ENCODE measurements around the gene IL1RN. TPM values are rescaled to one million over a fixed set of nuclear protein-coding genes. Genes with fewer than 3 reads are reported as not detected.

IL1RN gene
- total and polyA plus RNA-seq, 3 experiments from 2014 or later = 1.2 to 2.3 TPM; not detected in 1

- no peak overlapping the region for H3K27ac Mint-ChIP-seq
- peaks cover 5 to 12% of the 10 kb centered on the region in 2 donors for H3K27me3 Mint-ChIP-seq
- Histone ChIP-seq H3K4me3 (ENCODE audit: low read length) (no peak overlapping the region), H3K36me3 (ENCODE audit: insufficient read depth, low read length) (no peaks in the 10 kb centered on the region), H3K9me3 (ENCODE audit: low read length) (no peaks in the 10 kb centered on the region), H3K4me1 (ENCODE audit: insufficient read depth, low read length) (no peaks in the 10 kb centered on the region), H3K27ac (ENCODE audit: low read depth, low read length) (no peak overlapping the region), H3K27me3 (ENCODE audit: insufficient read depth, low read length, poor library complexity, severe bottlenecking) (no peaks in the 10 kb centered on the region)
- H3K4me1 Mint-ChIP-seq = no peaks in the 10 kb centered on the region
- H3K36me3 Mint-ChIP-seq = peaks cover 0 to 9% (median 1%) of the 10 kb centered on the region in 3 donors
- CTCF ChIA-PET = interaction anchor here (1.0 to 1.5 kb wide), 2 partner anchors 25 to 31 kb away, joined by 3 read pairs; no protein-coding TSS in a partner anchor
- peaks cover 0 to 2% (median 0%) of the 10 kb centered on the region in 5 donors for H3K9me3 Mint-ChIP-seq
- DNase-seq = no peak
- no peak overlapping the region for H3K4me3 Mint-ChIP-seq
- POLR2A ChIA-PET = no interaction called here
Measured at GRCh38 chr2:113105047-113105785, 22.2 kb upstream of the IL1RN start.

- Histone ChIP-seq H3K4me3 (ENCODE audit: low read length) (no peak overlapping the region), H3K9me3 (ENCODE audit: low read length) (no peaks in the 10 kb centered on the region), H3K27me3 (ENCODE audit: insufficient read depth, low read length, poor library complexity, severe bottlenecking) (no peaks in the 10 kb centered on the region), H3K4me1 (ENCODE audit: insufficient read depth, low read length) (peaks cover 5% of the 10 kb centered on the region), H3K27ac (ENCODE audit: low read depth, low read length) (no peak overlapping the region), H3K36me3 (ENCODE audit: insufficient read depth, low read length) (no peaks in the 10 kb centered on the region)
- Mint-ChIP-seq H3K36me3 (peaks cover 0 to 1% (median 0%) of the 10 kb centered on the region in 3 donors), H3K9me3 (no peaks in the 10 kb centered on the region), H3K27me3 (peaks cover 5 to 19% of the 10 kb centered on the region in 2 donors), H3K4me3 (no peak overlapping the region), H3K4me1 (peaks cover 0 to 5% (median 4%) of the 10 kb centered on the region in 3 donors), H3K27ac (no peak overlapping the region)
- no peak for DNase-seq
- ChIA-PET CTCF (no interaction called here), POLR2A (no interaction called here)
Measured at GRCh38 chr2:113111121-113111520, 16.3 kb upstream of the IL1RN start.

- H3K27me3 Mint-ChIP-seq = peaks cover 6 to 18% of the 10 kb centered on the region in 2 donors
- POLR2A ChIA-PET = no interaction called here
- H3K27ac ChIP-seq (ENCODE audit: low read depth, low read length) = no peak overlapping the region
- no peaks in the 10 kb centered on the region for H3K36me3 ChIP-seq (ENCODE audit: insufficient read depth, low read length)
- no peaks in the 10 kb centered on the region for H3K9me3 ChIP-seq (ENCODE audit: low read length)
- no peak overlapping the region for H3K4me3 ChIP-seq (ENCODE audit: low read length)
- H3K4me3 Mint-ChIP-seq = no peak overlapping the region
- peaks cover 0 to 11% (median 8%) of the 10 kb centered on the region in 3 donors for H3K4me1 Mint-ChIP-seq
- DNase-seq = no peak
- no peaks in the 10 kb centered on the region for H3K9me3 Mint-ChIP-seq
- CTCF ChIA-PET = no interaction called here
- H3K4me1 ChIP-seq (ENCODE audit: insufficient read depth, low read length) = peaks cover 12% of the 10 kb centered on the region
- H3K36me3 Mint-ChIP-seq = peaks cover 0 to 1% (median 0%) of the 10 kb centered on the region in 3 donors
- H3K27me3 ChIP-seq (ENCODE audit: insufficient read depth, low read length, poor library complexity, severe bottlenecking) = no peaks in the 10 kb centered on the region
- no peak overlapping the region for H3K27ac Mint-ChIP-seq
Measured at GRCh38 chr2:113111823-113112287, 15.5 kb upstream of the IL1RN start.

GRCh38 chr2:113112441-113112840 lies 15.0 kb upstream of the IL1RN start:
- H3K4me1 ChIP-seq (ENCODE audit: insufficient read depth, low read length) = peaks cover 12% of the 10 kb centered on the region
- DNase-seq = no peak
- Mint-ChIP-seq H3K27ac (no peak overlapping the region), H3K36me3 (no peaks in the 10 kb centered on the region), H3K4me3 (no peak overlapping the region), H3K9me3 (no peaks in the 10 kb centered on the region), H3K27me3 (peaks cover 6 to 14% of the 10 kb centered on the region in 2 donors), H3K4me1 (peaks cover 0 to 11% (median 8%) of the 10 kb centered on the region in 3 donors)
- no peaks in the 10 kb centered on the region for H3K9me3 ChIP-seq (ENCODE audit: low read length)
- H3K4me3 ChIP-seq (ENCODE audit: low read length) = no peak overlapping the region
- ChIA-PET POLR2A (no interaction called here), CTCF (no interaction called here)
- H3K27ac ChIP-seq (ENCODE audit: low read depth, low read length) = no peak overlapping the region
- H3K36me3 ChIP-seq (ENCODE audit: insufficient read depth, low read length) = no peaks in the 10 kb centered on the region
- H3K27me3 ChIP-seq (ENCODE audit: insufficient read depth, low read length, poor library complexity, severe bottlenecking) = no peaks in the 10 kb centered on the region

GRCh38 chr2:113112871-113113270 lies 14.5 kb upstream of the IL1RN start:
- H3K36me3 Mint-ChIP-seq = no peaks in the 10 kb centered on the region
- Histone ChIP-seq H3K9me3 (ENCODE audit: low read length) (no peaks in the 10 kb centered on the region), H3K27ac (ENCODE audit: low read depth, low read length) (no peak overlapping the region), H3K36me3 (ENCODE audit: insufficient read depth, low read length) (no peaks in the 10 kb centered on the region), H3K4me1 (ENCODE audit: insufficient read depth, low read length) (peaks cover 12% of the 10 kb centered on the region), H3K4me3 (ENCODE audit: low read length) (no peak overlapping the region), H3K27me3 (ENCODE audit: insufficient read depth, low read length, poor library complexity, severe bottlenecking) (no peaks in the 10 kb centered on the region)
- H3K27ac Mint-ChIP-seq = no peak overlapping the region
- no peak overlapping the region for H3K4me3 Mint-ChIP-seq
- CTCF ChIA-PET = no interaction called here
- peaks cover 6 to 14% of the 10 kb centered on the region in 2 donors for H3K27me3 Mint-ChIP-seq
- peaks cover 0 to 11% (median 8%) of the 10 kb centered on the region in 3 donors for H3K4me1 Mint-ChIP-seq
- DNase-seq = no peak
- no peaks in the 10 kb centered on the region for H3K9me3 Mint-ChIP-seq
- POLR2A ChIA-PET = no interaction called here

GRCh38 chr2:113113807-113114206 lies 13.6 kb upstream of the IL1RN start:
- Histone ChIP-seq H3K4me3 (ENCODE audit: low read length) (no peak overlapping the region), H3K9me3 (ENCODE audit: low read length) (no peaks in the 10 kb centered on the region), H3K27me3 (ENCODE audit: insufficient read depth, low read length, poor library complexity, severe bottlenecking) (no peaks in the 10 kb centered on the region), H3K27ac (ENCODE audit: low read depth, low read length) (no peak overlapping the region), H3K4me1 (ENCODE audit: insufficient read depth, low read length) (peaks cover 12% of the 10 kb centered on the region), H3K36me3 (ENCODE audit: insufficient read depth, low read length) (no peaks in the 10 kb centered on the region)
- no peak overlapping the region for H3K27ac Mint-ChIP-seq
- CTCF ChIA-PET = no interaction called here
- no peak overlapping the region for H3K4me3 Mint-ChIP-seq
- no peaks in the 10 kb centered on the region for H3K36me3 Mint-ChIP-seq
- no peaks in the 10 kb centered on the region for H3K9me3 Mint-ChIP-seq
- peaks cover 0 to 11% (median 8%) of the 10 kb centered on the region in 3 donors for H3K4me1 Mint-ChIP-seq
- DNase-seq = no peak
- POLR2A ChIA-PET = no interaction called here
- H3K27me3 Mint-ChIP-seq = peaks cover 5 to 9% of the 10 kb centered on the region in 2 donors

DNA sequence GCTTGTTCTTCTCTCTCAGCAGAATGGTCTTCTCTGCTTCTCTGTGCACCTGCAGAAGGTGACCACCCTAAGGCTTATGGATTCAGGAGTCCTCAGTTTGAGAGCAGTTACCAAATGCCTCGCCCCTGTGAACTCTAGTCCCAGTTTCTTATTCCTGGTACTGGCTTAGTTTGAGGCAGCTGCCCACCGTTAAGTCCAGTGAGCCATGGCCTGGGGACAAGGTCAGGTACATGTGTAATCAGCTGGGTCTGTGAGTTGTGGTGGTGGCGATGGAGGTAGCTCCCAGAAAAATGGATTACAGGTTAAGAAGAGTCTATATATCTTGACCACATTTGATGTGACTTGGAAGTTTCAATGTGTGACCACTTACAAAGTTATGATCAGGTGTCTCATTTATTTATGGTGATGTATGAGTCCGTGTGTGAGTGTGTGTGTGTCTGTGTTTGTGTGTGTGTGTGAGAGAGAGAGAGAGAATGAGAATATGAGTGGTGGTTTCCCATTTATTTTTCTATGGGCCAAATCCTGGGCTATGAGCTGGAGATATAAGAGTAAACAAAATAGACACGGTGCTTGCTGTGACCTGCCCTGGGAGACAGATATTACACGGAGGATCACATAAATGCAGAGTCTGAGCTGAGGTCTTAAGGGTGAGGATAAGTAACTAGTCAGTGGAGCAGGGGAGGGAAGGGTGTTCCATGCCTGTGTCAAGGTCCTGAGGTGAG lies 13.0 kb upstream of the IL1RN start:
- Histone ChIP-seq H3K27ac (ENCODE audit: low read depth, low read length) (no peak overlapping the region), H3K9me3 (ENCODE audit: low read length) (no peaks in the 10 kb centered on the region), H3K27me3 (ENCODE audit: insufficient read depth, low read length, poor library complexity, severe bottlenecking) (no peaks in the 10 kb centered on the region), H3K4me3 (ENCODE audit: low read length) (no peak overlapping the region), H3K36me3 (ENCODE audit: insufficient read depth, low read length) (no peaks in the 10 kb centered on the region), H3K4me1 (ENCODE audit: insufficient read depth, low read length) (peaks cover 12% of the 10 kb centered on the region)
- no peak overlapping the region for H3K4me3 Mint-ChIP-seq
- ChIA-PET POLR2A (no interaction called here), CTCF (no interaction called here)
- H3K36me3 Mint-ChIP-seq = no peaks in the 10 kb centered on the region
- H3K27ac Mint-ChIP-seq = no peak overlapping the region
- DNase-seq = no peak
- peaks cover 0 to 11% (median 8%) of the 10 kb centered on the region in 3 donors for H3K4me1 Mint-ChIP-seq
- peaks cover 4 to 8% of the 10 kb centered on the region in 2 donors for H3K27me3 Mint-ChIP-seq
- no peaks in the 10 kb centered on the region for H3K9me3 Mint-ChIP-seq

DNA sequence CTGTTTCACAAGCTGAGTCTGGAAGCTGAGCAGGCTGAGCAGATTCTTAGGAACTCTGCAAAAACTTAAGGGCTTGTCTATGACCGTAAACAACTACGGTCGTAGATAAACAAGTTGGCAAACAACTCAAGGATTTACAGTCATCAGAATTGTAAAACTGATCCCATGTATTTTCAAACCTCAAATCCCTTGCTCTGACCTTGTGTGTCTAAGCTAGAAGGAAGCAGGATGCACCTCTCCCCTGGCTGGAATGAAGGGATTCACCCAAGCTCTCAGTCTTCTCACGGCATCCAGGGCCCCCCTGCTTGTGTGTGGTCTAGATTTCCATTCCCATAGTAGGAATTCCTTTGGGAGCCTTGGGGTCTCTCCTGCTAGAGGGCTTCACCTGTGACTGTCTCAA lies 12.4 kb upstream of the IL1RN start:
- Histone ChIP-seq H3K36me3 (ENCODE audit: insufficient read depth, low read length) (no peaks in the 10 kb centered on the region), H3K27ac (ENCODE audit: low read depth, low read length) (no peak overlapping the region), H3K4me3 (ENCODE audit: low read length) (no peak overlapping the region), H3K27me3 (ENCODE audit: insufficient read depth, low read length, poor library complexity, severe bottlenecking) (no peaks in the 10 kb centered on the region), H3K4me1 (ENCODE audit: insufficient read depth, low read length) (peaks cover 12% of the 10 kb centered on the region), H3K9me3 (ENCODE audit: low read length) (no peaks in the 10 kb centered on the region)
- peaks cover 2 to 8% of the 10 kb centered on the region in 2 donors for H3K27me3 Mint-ChIP-seq
- CTCF ChIA-PET = no interaction called here
- no peak overlapping the region for H3K27ac Mint-ChIP-seq
- H3K4me3 Mint-ChIP-seq = no peak overlapping the region
- POLR2A ChIA-PET = no interaction called here
- no peaks in the 10 kb centered on the region for H3K9me3 Mint-ChIP-seq
- DNase-seq = no peak
- no peaks in the 10 kb centered on the region for H3K36me3 Mint-ChIP-seq
- H3K4me1 Mint-ChIP-seq = peaks cover 0 to 11% (median 8%) of the 10 kb centered on the region in 3 donors
